Gastroesophageal sphincter (tissue), 3 donors: ENCODE data around the gene HNRNPM.

Experiments used
- CTCF ChIP-seq, 4 experiments: fragments of 200-600 bp in 2 of 4; fragments of 450-650 bp in 2 of 4; sonication (generic) in 1 of 4; IDR thresholded peaks; one replicate each; pipeline ENCODE4 v1.5.1; 2017 to 2019; ENCODE audit warnings: antibody characterized with exemption in 4 of 4, mild to moderate bottlenecking in 2 of 4, moderate library complexity in 2 of 4
- POLR2A ChIP-seq, 2 donors: fragments of 450-650 bp; IDR thresholded peaks; one replicate each; pipeline ENCODE4 v1.6.1; 2017; ENCODE audit warnings: antibody characterized with exemption in 2 of 2, mild to moderate bottlenecking in 2 of 2, moderate library complexity in 1 of 2

- TF ChIP-seq POLR2A (IDR thresholded peaks at IDR 0.05) (no peak), CTCF (IDR thresholded peaks at IDR 0.05) (no peak)
Observed at GRCh38 chr19:8511573-8512101, 66.9 kb downstream of the HNRNPM start.
